ENCODE data around the gene ADAMTS17. TPM values are rescaled to one million over a fixed set of nuclear protein-coding genes. Genes with fewer than 3 reads are reported as not detected.

Gene ADAMTS17
- total RNA-seq, 1 experiment from 2014 or later: 1.6 TPM

DNA sequence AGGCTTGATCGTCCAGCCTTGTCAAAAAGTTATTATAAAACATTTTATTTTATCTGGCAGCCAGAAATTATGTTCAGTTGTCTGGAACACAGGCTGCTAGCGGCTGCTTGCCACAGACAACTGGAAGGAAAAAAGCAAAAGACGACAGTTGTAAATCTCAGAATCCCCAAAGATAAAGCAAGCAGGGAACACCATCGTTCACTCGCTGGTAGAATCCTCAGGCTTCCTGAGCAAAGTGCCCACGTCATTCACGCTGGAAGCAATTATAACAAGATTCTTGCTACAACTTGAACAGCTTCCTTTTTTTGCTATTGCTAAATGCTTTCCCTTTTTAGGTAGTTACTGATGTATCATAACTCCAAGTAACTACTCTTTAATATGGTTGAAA lies 33.6 kb downstream of the ADAMTS17 start:
- no peak for TF ChIP-seq REST (IDR thresholded peaks at IDR 0.05; ENCODE audit: insufficient read depth in 1 of 2, low read depth in 2 of 2, low read length in 1 of 2)
- TF ChIP-seq, protein P1, sequence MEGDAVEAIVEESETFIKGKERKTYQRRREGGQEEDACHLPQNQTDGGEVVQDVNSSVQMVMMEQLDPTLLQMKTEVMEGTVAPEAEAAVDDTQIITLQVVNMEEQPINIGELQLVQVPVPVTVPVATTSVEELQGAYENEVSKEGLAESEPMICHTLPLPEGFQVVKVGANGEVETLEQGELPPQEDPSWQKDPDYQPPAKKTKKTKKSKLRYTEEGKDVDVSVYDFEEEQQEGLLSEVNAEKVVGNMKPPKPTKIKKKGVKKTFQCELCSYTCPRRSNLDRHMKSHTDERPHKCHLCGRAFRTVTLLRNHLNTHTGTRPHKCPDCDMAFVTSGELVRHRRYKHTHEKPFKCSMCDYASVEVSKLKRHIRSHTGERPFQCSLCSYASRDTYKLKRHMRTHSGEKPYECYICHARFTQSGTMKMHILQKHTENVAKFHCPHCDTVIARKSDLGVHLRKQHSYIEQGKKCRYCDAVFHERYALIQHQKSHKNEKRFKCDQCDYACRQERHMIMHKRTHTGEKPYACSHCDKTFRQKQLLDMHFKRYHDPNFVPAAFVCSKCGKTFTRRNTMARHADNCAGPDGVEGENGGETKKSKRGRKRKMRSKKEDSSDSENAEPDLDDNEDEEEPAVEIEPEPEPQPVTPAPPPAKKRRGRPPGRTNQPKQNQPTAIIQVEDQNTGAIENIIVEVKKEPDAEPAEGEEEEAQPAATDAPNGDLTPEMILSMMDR (IDR thresholded peaks at IDR 0.05): no peak
- TF ChIP-seq SIN3A (IDR thresholded peaks at IDR 0.05; ENCODE audit: borderline replicate concordance, insufficient read depth, low read depth, low read length): no peak
- TF ChIP-seq TCF7L2 (IDR thresholded peaks at IDR 0.05; ENCODE audit: low read depth, low read length): no peak
- TF ChIP-seq POLR2AphosphoS5 (IDR thresholded peaks at IDR 0.05; ENCODE audit: low read depth, low read length): no peak
- Histone ChIP-seq H3K27me3 (ENCODE audit: control insufficient read depth, insufficient read depth, low read length) (no peaks in the 10 kb centered on the region), H3K36me3 (ENCODE audit: control insufficient read depth, insufficient read depth, low read length) (no peaks in the 10 kb centered on the region), H3K9me3 (ENCODE audit: control insufficient read depth, insufficient read depth, low read depth, low read length) (no peaks in the 10 kb centered on the region), H3K4me3 (ENCODE audit: low read depth in 2 of 2, low read length in 2 of 2) (no peak overlapping the region), H3K27ac (ENCODE audit: low read length) (no peak overlapping the region), H3K4me1 (ENCODE audit: control insufficient read depth, insufficient read depth, low read length) (no peaks in the 10 kb centered on the region; the same call in 1 of the 2 replicates)
- intact Hi-C loops (cut with micrococcal nuclease; ENCODE audit: unreplicated experiment): no loop called here
- ATAC-seq (no peak), DNase-seq (ENCODE audit: low read depth, low spot score) (no peak)
- no TSS peak for BruUV-seq (replicated peaks)
- POLR2A ChIA-PET: interaction anchor here (0.6 kb wide), 2 partner anchors 14 to 178 kb away, joined by 3 to 6 read pairs; no protein-coding TSS in a partner anchor
- CTCF ChIA-PET: no interaction called here
- in situ Hi-C loops (cut with HindIII; ENCODE audit: low pct_unique_long_range_greater_than_20kb, low sequenced_read_pairs): no loop called here

- ATAC-seq: no peak
- POLR2A ChIA-PET: interaction anchor here (0.6 kb wide), 1 partner anchor 177 kb away, joined by 3 read pairs; no protein-coding TSS in a partner anchor
Measured at GRCh38 chr15:100307241-100308212, 34.2 kb downstream of the ADAMTS17 start.

More at GRCh38 chr15:100307241-100308212, 34.2 kb downstream of the ADAMTS17 start:
- H3K27me3 ChIP-seq (ENCODE audit: control insufficient read depth, insufficient read depth, low read length): no peaks in the 10 kb centered on the region
- BruUV-seq (replicated peaks): no TSS peak
- intact Hi-C loops (cut with micrococcal nuclease; ENCODE audit: unreplicated experiment): no loop called here
- no peak overlapping the region for H3K4me3 ChIP-seq (ENCODE audit: low read depth in 2 of 2, low read length in 2 of 2)
- H3K9me3 ChIP-seq (ENCODE audit: control insufficient read depth, insufficient read depth, low read depth, low read length): no peaks in the 10 kb centered on the region
- no peak overlapping the region for H3K27ac ChIP-seq (ENCODE audit: low read length)
- TF ChIP-seq SIN3A (IDR thresholded peaks at IDR 0.05; ENCODE audit: borderline replicate concordance, insufficient read depth, low read depth, low read length) (no peak), REST (IDR thresholded peaks at IDR 0.05; ENCODE audit: insufficient read depth in 1 of 2, low read depth in 2 of 2, low read length in 1 of 2) (no peak), TCF7L2 (IDR thresholded peaks at IDR 0.05; ENCODE audit: low read depth, low read length) (no peak)
- TF ChIP-seq, protein P1 (IDR thresholded peaks at IDR 0.05): no peak
- CTCF ChIA-PET: no interaction called here
- in situ Hi-C loops (cut with HindIII; ENCODE audit: low pct_unique_long_range_greater_than_20kb, low sequenced_read_pairs): no loop called here
- H3K36me3 ChIP-seq (ENCODE audit: control insufficient read depth, insufficient read depth, low read length): no peaks in the 10 kb centered on the region
- no peak for DNase-seq (ENCODE audit: low read depth, low spot score)
- no peaks in the 10 kb centered on the region; the same call in 1 of the 2 replicates for H3K4me1 ChIP-seq (ENCODE audit: control insufficient read depth, insufficient read depth, low read length)
